Endothelial cell of umbilical vein (primary cell): ENCODE data around the gene CBFB. TPM values are rescaled to one million over a fixed set of nuclear protein-coding genes. Genes with fewer than 3 reads are reported as not detected.

Source experiments
- BruUV-seq: library from RNA; stranded (reverse); fragments of 400-500 nt; replicated peaks from 2 replicates; lab custom pipeline; 2021; lab: Mats Ljungman, UMichigan
- CTCF ChIA-PET: fragments of 300-600, 350-600 bp; sonication (Branson Sonifier 250); formaldehyde crosslinking; loops from one replicate; lab custom pipeline; 2021; ENCODE audit warnings: antibody characterized with exemption, inconsistent platforms; lab: Charles Lee
- POLR2A ChIA-PET: fragments of 300-600, 350-600 bp; sonication (Branson Sonifier 250); formaldehyde crosslinking; loops from one replicate; lab custom pipeline; 2021; ENCODE audit warnings: antibody characterized with exemption, inconsistent platforms; lab: Charles Lee
- DNase-seq: peaks from one replicate; pipeline ENCODE4 v3.0.0-alpha.2; 2011; ENCODE audit warnings: low read depth, low spot score
- FAIRE-seq: peaks from 2 replicates; lab custom pipeline; 2011; peaks lifted over from hg19 to GRCh38; lab: Jason Lieb, UNC
- H2AFZ ChIP-seq: 2 replicates; pipeline ENCODE4 v1.6.0; 2012; ENCODE audit warnings: low read depth, low read length, control low read depth, inconsistent platforms
- H3K27ac ChIP-seq: 2 replicates; pipeline ENCODE4 v1.5.1; 2011; ENCODE audit warnings: low read depth, mild to moderate bottlenecking, control low read depth, low read length, moderate library complexity; ENCODE audit not compliant: insufficient read depth
- H3K27me3 ChIP-seq, 2 experiments: 2 replicates each; pipeline versions ENCODE4 v1.6.0 to v1.6.1; 2011; ENCODE audit warnings: low read length in 2 of 2, mixed read lengths in 1 of 2; ENCODE audit not compliant: control insufficient read depth in 2 of 2, insufficient read depth in 2 of 2
- H3K36me3 ChIP-seq, 2 experiments: 2 replicates in 1 of 2; 3 replicates in 1 of 2; pipeline ENCODE4 v1.5.1; 2011; ENCODE audit warnings: low read length in 2 of 2, mild to moderate bottlenecking in 1 of 2, moderate library complexity in 1 of 2; ENCODE audit not compliant: control insufficient read depth in 2 of 2, insufficient read depth in 2 of 2; ENCODE audit errors: extremely low read depth in 1 of 2
- H3K4me1 ChIP-seq: 3 replicates; pipeline ENCODE4 v1.5.1; 2011; ENCODE audit warnings: mild to moderate bottlenecking, low read length; ENCODE audit not compliant: control insufficient read depth, insufficient read depth; ENCODE audit errors: extremely low read depth
- H3K4me2 ChIP-seq: 2 replicates; pipeline ENCODE4 v1.6.1; 2011; ENCODE audit warnings: low read length, control low read depth, mixed read lengths; ENCODE audit not compliant: insufficient read depth
- H3K4me3 ChIP-seq, 3 experiments: fragments of 200-600 bp in 1 of 3; sonication (generic), shearing (Covaris generic) in 1 of 3; replicated peaks in 1 of 3; 2 replicates each; pipeline ENCODE4 v1.5.1; 2011 to 2016; ENCODE audit warnings: control low read depth in 3 of 3, low read length in 3 of 3, mild to moderate bottlenecking in 2 of 3, inconsistent platforms in 1 of 3, low read depth in 1 of 3, moderate library complexity in 1 of 3; ENCODE audit not compliant: insufficient read depth in 1 of 3
- H3K79me2 ChIP-seq: 2 replicates; pipeline ENCODE4 v1.6.0; 2012; ENCODE audit warnings: low read length, inconsistent platforms; ENCODE audit not compliant: control insufficient read depth, insufficient read depth
- H3K9ac ChIP-seq: replicated peaks from 2 replicates; pipeline ENCODE3; 2011; ENCODE audit warnings: low read length, control low read depth; ENCODE audit not compliant: insufficient read depth; ENCODE audit errors: extremely low read depth
- H3K9me1 ChIP-seq: replicated peaks from 3 replicates; pipeline ENCODE4 v1.6.0; 2011; ENCODE audit warnings: mild to moderate bottlenecking, low read length; ENCODE audit not compliant: control insufficient read depth, insufficient read depth; ENCODE audit errors: extremely low read depth
- H3K9me3 ChIP-seq: replicated peaks from 2 replicates; pipeline ENCODE4 v1.5.1; 2012; ENCODE audit warnings: low read length, inconsistent platforms; ENCODE audit not compliant: control insufficient read depth, insufficient read depth
- H4K20me1 ChIP-seq: replicated peaks from 2 replicates; pipeline ENCODE3; 2011; ENCODE audit warnings: mild to moderate bottlenecking, low read length; ENCODE audit not compliant: control insufficient read depth, insufficient read depth; ENCODE audit errors: extremely low read depth
- EZH2 ChIP-seq: IDR thresholded peaks from 2 replicates; pipeline ENCODE4 v1.6.1; 2012; ENCODE audit warnings: borderline replicate concordance, low read depth, mild to moderate bottlenecking, moderate library complexity, low read length, inconsistent platforms; ENCODE audit not compliant: severe bottlenecking
- FOS ChIP-seq: IDR thresholded peaks from 2 replicates; pipeline ENCODE4 v1.6.1; 2011; ENCODE audit warnings: mild to moderate bottlenecking, low read length, moderate library complexity, borderline replicate concordance; ENCODE audit not compliant: insufficient read depth
- GATA2 ChIP-seq: IDR thresholded peaks from 2 replicates; pipeline ENCODE4 v1.7.0; 2011; ENCODE audit warnings: low read depth, mild to moderate bottlenecking, moderate library complexity, mixed read lengths, low read length; ENCODE audit not compliant: insufficient read length, insufficient read depth
- JUN ChIP-seq: IDR thresholded peaks from 2 replicates; pipeline ENCODE4 v1.6.1; 2011; ENCODE audit warnings: borderline replicate concordance, low read depth; ENCODE audit not compliant: insufficient read length, insufficient read depth
- MAX ChIP-seq: IDR thresholded peaks from 2 replicates; pipeline ENCODE4 v1.6.1; 2011; ENCODE audit not compliant: insufficient read depth, insufficient read length
- MYC ChIP-seq: IDR thresholded peaks from one replicate; pipeline ENCODE4 v1.6.1; 2011; ENCODE audit warnings: mild to moderate bottlenecking, low read depth, low read length
- POLR2A ChIP-seq: IDR thresholded peaks from 2 replicates; pipeline ENCODE4 v1.6.1; 2012; ENCODE audit warnings: low read depth, mild to moderate bottlenecking, control low read depth, low read length
- POLR2AphosphoS5 ChIP-seq: IDR thresholded peaks from 2 replicates; pipeline ENCODE4 v1.6.1; 2012; ENCODE audit warnings: low read depth, mild to moderate bottlenecking, control low read depth, low read length, moderate library complexity; ENCODE audit not compliant: insufficient read depth
- dilution Hi-C: fragments of 300-500 bp; cut with MboI; formaldehyde crosslinking; loops from one replicate; pipeline ENCODE4 v1.15.0; 2019; ENCODE audit warnings: low sequenced_read_pairs; ENCODE audit not compliant: extremely low pct_ligation_motif_present
- intact Hi-C: fragments of 100-400 bp; cut with micrococcal nuclease; formaldehyde crosslinking; loops from one replicate; pipeline ENCODE4 v1.10.0; 2022
- polyA plus RNA-seq, 4 experiments: library from polyadenylated mRNA; depleted of rRNA in 3 of 4; stranded (reverse) in 3 of 4; unstranded in 1 of 4; fragments of >200 nt; gene quantifications; 2 replicates each; pipeline versions ENCODE4 v1.2.1 to v1.2.3, GENCODE V29; 2011 to 2012; ENCODE audit warnings: missing spikeins in 1 of 4
- total RNA-seq: library from RNA; stranded (reverse); gene quantifications from 2 replicates; pipeline ENCODE4 v1.2.3, GENCODE V29; 2021
- TF ChIP-seq, protein P1 (sequence below), 2 donors: IDR thresholded peaks; 1 replicate in 1 of 2; 2 replicates in 1 of 2; pipeline ENCODE4 v1.5.1; 2011; ENCODE audit warnings: low read length in 2 of 2, mild to moderate bottlenecking in 2 of 2, moderate library complexity in 2 of 2, control low read depth in 1 of 2, inconsistent platforms in 1 of 2, low read depth in 1 of 2; ENCODE audit not compliant: insufficient read depth in 1 of 2; ENCODE audit errors: extremely low read depth in 1 of 2

Gene CBFB
- total and polyA plus RNA-seq, 2 donors (not counting 3 experiments of a cell fraction or from before 2014, with no cell fraction given), result 27.8 to 103 TPM

DNA sequence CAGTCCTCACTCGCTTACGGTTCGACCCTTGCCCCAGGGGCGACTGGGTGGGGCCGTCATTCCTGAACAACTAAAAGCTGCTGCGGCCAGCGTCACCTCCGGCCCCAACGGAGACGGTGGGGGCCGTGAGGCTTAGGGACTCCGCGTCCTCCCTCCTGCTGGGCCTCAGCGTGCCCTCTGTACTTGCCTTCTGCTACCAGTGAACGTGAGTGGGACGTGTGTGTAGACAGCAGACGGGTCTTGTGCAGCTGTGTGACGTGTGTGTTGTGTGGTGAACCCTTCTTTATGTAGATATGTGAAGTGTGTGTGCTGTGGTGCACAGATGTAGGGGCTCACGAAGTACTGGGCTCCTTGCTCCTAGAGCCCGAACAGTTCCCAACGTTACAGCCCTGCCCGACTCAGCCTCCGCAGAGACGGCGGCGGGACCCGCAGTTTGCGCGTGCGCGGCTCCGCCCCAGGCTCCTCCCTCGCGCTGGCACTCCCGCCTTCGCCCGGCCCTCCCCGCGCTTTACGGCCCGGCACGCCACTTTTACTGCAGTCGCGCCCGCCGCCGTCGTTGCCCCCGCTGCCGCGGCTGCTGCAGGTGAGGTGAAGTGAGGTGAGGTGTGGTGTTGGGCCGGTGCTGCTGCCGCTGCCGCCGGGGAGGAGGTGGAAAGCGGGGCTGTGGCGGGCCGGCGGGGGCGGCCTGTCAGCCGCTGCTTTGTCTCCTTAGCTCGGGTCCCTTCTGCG lies 80.6 kb downstream of the CBFB start, which contains the start of gene PHAF1:
Gene PHAF1 (plus strand): TSS at position 535 of the 729 bp plus-strand sequence. CDS start 235 bp downstream, outside the sequence.
- FAIRE-seq (peak; percentile 94), DNase-seq (peak; percentile 94)
- Histone ChIP-seq H3K27ac (no peak within 1 kb of the TSS), H3K4me1 (peaks cover 10% of the 10 kb centered on the region), H3K36me3 (no peaks in the 10 kb centered on the region), H3K4me2 (peak within 1 kb of the TSS; percentile 77), H2AFZ (peak within 1 kb of the TSS; percentile 37), H4K20me1 (no peaks in the 10 kb centered on the region), H3K9ac (peak within 1 kb of the TSS; percentile 66), H3K27me3 (no peaks in the 10 kb centered on the region), H3K9me3 (no peaks in the 10 kb centered on the region), H3K4me3 (peak within 1 kb of the TSS; percentile 82 to 92 (median 82)), H3K79me2 (peaks cover 30% of the 10 kb centered on the region), H3K9me1 (no peaks in the 10 kb centered on the region)
- ChIA-PET CTCF (interaction anchor here (0.9 to 1.6 kb wide), 3 partner anchors 46 to 92 kb away, joined by 3 to 7 read pairs (median 3); no protein-coding TSS in a partner anchor), POLR2A (no interaction called here)
- intact Hi-C loops (loop anchor here (1.0 kb wide), 1 partner anchor 91 kb away; no protein-coding TSS in a partner anchor), dilution Hi-C loops (no loop called here)
- TF ChIP-seq MYC, result no peak
- TF ChIP-seq EZH2, result no peak
- TF ChIP-seq POLR2A, result peak; percentile 97
- TF ChIP-seq JUN, result no peak
- peak; percentile 90 for TF ChIP-seq POLR2AphosphoS5
- no peak for TF ChIP-seq GATA2
- no peak for TF ChIP-seq MAX
- TF ChIP-seq, protein P1, sequence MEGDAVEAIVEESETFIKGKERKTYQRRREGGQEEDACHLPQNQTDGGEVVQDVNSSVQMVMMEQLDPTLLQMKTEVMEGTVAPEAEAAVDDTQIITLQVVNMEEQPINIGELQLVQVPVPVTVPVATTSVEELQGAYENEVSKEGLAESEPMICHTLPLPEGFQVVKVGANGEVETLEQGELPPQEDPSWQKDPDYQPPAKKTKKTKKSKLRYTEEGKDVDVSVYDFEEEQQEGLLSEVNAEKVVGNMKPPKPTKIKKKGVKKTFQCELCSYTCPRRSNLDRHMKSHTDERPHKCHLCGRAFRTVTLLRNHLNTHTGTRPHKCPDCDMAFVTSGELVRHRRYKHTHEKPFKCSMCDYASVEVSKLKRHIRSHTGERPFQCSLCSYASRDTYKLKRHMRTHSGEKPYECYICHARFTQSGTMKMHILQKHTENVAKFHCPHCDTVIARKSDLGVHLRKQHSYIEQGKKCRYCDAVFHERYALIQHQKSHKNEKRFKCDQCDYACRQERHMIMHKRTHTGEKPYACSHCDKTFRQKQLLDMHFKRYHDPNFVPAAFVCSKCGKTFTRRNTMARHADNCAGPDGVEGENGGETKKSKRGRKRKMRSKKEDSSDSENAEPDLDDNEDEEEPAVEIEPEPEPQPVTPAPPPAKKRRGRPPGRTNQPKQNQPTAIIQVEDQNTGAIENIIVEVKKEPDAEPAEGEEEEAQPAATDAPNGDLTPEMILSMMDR (IDR thresholded peaks at IDR 0.05; ENCODE audit: extremely low read depth in 1 of 2, insufficient read depth in 1 of 2, low read depth in 1 of 2, low read length in 2 of 2), result no peak
- TF ChIP-seq FOS, result no peak
- BruUV-seq, result no TSS peak
